ENCODE measurements around the gene CEP70.

CEP70 gene

GRCh38 chr3:138448631-138449030 is 145.4 kb downstream of the CEP70 start:
- no peak overlapping the region for H3K4me3 ChIP-seq (ENCODE audit: low read length)
- DNase-seq (ENCODE audit: low read depth), result no peak

GRCh38 chr3:138445654-138446053 is 148.4 kb downstream of the CEP70 start:
- TF ChIP-seq, protein P1, sequence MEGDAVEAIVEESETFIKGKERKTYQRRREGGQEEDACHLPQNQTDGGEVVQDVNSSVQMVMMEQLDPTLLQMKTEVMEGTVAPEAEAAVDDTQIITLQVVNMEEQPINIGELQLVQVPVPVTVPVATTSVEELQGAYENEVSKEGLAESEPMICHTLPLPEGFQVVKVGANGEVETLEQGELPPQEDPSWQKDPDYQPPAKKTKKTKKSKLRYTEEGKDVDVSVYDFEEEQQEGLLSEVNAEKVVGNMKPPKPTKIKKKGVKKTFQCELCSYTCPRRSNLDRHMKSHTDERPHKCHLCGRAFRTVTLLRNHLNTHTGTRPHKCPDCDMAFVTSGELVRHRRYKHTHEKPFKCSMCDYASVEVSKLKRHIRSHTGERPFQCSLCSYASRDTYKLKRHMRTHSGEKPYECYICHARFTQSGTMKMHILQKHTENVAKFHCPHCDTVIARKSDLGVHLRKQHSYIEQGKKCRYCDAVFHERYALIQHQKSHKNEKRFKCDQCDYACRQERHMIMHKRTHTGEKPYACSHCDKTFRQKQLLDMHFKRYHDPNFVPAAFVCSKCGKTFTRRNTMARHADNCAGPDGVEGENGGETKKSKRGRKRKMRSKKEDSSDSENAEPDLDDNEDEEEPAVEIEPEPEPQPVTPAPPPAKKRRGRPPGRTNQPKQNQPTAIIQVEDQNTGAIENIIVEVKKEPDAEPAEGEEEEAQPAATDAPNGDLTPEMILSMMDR (conservative IDR thresholded peaks at IDR 0.05; ENCODE audit: low read length), result no peak
- DNase-seq (ENCODE audit: low read depth), result no peak
- H3K4me3 ChIP-seq (ENCODE audit: low read length), result no peak overlapping the region

More at GRCh38 chr3:138448631-138449030, 145.4 kb downstream of the CEP70 start:
- TF ChIP-seq, protein P1 (conservative IDR thresholded peaks at IDR 0.05; ENCODE audit: low read length), result no peak

DNA sequence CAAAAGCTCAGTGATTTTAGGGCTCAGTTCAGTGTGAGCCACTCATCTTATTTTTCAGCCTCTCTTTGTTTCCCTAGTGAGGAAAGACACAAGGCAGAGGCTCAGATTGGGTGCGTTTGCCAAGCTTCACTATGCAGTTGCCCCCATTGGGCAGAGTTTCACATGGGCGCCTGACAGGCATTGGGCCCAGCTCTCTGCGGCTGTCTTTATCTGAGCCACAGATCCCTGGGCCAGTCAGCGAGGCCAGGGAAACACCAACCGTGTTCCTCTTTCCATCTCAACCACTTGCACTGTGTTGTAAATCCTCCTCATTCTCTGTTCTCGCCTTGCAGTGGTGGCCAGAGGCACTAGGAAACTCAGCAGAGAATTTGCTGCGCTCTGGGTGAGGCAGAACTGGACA is 148.8 kb downstream of the CEP70 start:
- no peak overlapping the region for H3K4me3 ChIP-seq (ENCODE audit: low read length)
- TF ChIP-seq, protein P1 (conservative IDR thresholded peaks at IDR 0.05; ENCODE audit: low read length), result no peak
- DNase-seq (ENCODE audit: low read depth), result no peak

Data from AG10803 (cell line).